Activated naive CD8-positive, alpha-beta T cell treated with anti-CD3 and anti-CD28 coated beads, Interleukin-2, amount 50 U/mL, for 16 hours (primary cell): ENCODE results near the gene GABRG2.

Experiments used
- DNase-seq: peaks from one replicate; pipeline ENCODE4 v3.0.0-alpha.2; 2020; ENCODE audit warnings: low read depth, low spot score

Gene GABRG2

GRCh38 chr5:162193012-162193411 lies 125.4 kb downstream of the GABRG2 start:
- no peak for DNase-seq

GRCh38 chr5:162196351-162196750 lies 128.8 kb downstream of the GABRG2 start:
- DNase-seq = no peak

DNA sequence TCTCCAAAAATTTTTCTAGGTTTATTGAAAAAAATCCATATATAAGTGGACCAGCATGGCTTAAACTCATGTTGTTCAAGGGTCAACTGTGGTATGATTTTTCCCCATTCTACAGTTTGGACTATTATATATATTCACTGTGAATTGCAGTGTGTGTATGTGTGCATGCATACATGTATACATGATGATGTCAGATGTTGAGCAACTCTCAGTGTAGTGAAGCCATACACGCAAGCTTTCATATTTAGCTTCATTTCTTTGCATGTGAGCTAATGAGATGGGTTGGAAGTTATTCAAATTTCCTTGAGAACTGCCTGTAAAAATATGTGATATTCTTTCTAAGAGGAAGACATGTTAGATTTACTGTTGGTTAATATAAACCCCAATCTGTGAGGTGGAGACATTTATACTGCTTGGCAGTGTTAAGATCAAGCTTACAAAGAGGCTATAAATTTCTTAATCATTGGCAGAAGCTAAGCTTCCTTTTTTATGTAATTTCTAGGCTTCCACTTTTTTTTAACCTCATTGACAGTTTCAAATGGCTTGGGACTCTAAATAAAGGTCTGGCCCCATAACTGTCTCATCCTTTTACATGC lies 134.8 kb downstream of the GABRG2 start:
- no peak for DNase-seq
